HG03103 (cell line): Measurements from ENCODE around the gene CBY2.
"Not testable (repeated sequence)": the region's sequence is repeated elsewhere in the genome, so short reads cannot be mapped to it uniquely, and the experiment has no call there.

Experiments used
- ATAC-seq: cut with Tn5 transposase; IDR thresholded peaks from one replicate; pipeline ENCODE4 v1.9.1; 2021; ENCODE audit warnings: low read depth; ENCODE audit not compliant: unreplicated experiment

The CBY2 gene

DNA sequence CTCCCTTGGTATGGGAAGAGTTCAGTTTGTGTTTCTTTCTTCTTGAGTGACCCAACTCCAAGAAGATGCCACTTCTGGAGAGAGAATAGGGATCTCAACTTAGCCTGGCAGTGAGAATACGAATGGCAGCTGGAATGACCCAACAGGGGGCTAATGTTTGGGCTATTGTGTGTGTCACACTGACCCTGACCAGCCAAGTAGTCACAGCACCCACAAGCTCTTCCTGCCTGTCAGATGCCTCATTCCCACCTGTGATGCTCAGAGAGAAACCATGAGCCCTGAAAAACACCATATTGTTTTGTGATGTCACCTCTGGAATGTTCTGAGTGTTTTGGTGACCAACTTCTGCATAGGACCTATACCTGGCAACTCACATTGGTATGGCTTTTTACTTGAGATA lies at the start of gene CBY2:
TSS of gene CBY2 (plus strand) at position 233 of the 400 bp plus-strand sequence. CDS start at position 304, 71 bp downstream.
- no peak for ATAC-seq

DNA sequence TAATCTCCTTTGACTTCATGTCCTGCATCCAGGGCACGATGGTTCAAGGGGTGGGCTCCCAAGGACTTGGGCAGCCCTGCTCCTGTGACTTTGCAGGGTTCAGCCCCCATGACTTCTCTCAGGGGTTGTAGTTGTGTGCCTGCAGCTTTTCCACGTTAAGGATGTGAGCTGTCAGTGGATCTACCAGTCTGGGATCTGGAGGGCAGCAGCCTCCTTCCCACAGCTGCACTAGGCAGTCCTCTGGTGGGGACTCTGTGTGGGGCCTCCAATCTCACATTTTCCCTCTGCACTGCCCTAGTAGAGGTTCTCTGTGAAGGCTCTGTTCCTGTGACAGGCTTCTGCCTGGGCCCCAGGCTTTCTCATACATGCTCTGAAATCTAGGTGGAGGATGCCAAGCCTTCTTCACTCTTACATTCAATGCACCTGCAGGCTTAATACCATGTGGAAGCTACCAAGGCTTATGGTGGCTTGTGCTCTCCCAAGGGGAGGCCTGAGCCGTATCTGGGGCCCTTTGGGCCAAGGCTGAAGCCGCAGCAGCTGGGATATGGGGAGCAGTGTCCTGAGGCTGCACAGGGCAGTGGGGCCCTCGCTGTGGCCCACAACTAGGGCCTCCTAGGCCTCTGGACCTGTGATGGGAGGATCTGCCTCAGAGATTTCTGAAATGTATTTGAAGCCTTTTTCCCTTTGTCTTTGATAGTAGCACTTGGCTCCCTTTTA lies 47.3 kb upstream of the CBY2 start:
- no peak for ATAC-seq

DNA sequence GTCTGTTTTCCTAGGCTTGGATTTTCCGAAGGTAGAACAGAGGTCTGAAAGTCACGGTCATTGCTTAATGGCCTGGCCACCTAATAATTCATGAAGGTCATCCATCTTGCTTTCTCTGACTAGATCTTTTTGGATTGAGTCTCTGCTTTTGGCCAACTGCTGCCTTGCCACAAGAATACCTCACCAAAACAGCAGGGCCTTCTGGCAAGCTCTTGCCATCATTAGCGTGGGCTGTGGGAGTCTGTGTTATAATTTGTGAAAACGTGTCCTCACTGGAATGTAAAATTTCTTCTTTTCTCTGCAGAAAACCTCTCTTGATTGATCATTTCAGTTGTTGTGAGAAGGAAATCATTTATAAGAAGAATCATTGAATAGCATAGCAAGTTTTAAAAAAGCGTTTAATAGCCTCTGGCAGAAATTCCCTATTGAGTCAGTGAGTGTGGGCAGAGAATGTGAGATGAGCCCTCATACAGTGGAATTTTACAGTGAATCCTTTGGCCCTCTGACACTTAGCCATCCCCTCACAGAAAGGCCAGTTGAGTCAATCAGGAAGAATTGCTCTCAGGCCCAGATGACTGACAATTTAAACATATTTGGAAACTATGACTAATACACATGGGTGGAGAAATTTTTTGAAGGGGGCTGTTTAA lies 43.4 kb upstream of the CBY2 start:
- no peak for ATAC-seq

GRCh38 chr13:45659536-45659935 lies 42.6 kb upstream of the CBY2 start:
- no peak for ATAC-seq

GRCh38 chr13:45660458-45660857 lies 41.7 kb upstream of the CBY2 start:
- ATAC-seq = not testable (repeated sequence)

- ATAC-seq = no peak
Measured at GRCh38 chr13:45662162-45662561, 40.0 kb upstream of the CBY2 start.

DNA sequence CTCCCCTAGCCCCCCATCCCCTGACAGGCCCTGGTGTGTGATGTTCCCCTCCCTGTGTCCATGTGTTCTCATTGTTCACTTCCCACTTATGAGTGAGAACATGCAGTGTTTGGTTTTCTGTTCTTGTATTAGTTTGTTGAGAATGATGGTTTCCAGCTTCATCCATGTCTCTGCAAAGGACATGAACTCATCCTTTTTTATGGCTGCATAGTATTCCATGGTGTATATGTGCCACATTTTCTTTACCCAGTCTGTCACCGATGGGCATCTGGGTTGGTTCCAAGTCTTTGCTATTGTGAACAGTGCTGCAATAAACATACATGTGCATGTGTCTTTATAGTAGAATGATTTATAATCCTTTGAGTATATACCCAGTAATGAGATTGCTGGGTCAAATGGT lies 39.2 kb upstream of the CBY2 start:
- ATAC-seq = not testable (repeated sequence)

- not testable (repeated sequence) for ATAC-seq
Measured at GRCh38 chr13:45669626-45670025, 32.5 kb upstream of the CBY2 start.

GRCh38 chr13:45670189-45670885 lies 31.8 kb upstream of the CBY2 start:
- ATAC-seq = no peak

GRCh38 chr13:45674908-45675307 lies 27.2 kb upstream of the CBY2 start:
- ATAC-seq = no peak

GRCh38 chr13:45678282-45678681 lies 23.8 kb upstream of the CBY2 start:
- no peak for ATAC-seq

DNA sequence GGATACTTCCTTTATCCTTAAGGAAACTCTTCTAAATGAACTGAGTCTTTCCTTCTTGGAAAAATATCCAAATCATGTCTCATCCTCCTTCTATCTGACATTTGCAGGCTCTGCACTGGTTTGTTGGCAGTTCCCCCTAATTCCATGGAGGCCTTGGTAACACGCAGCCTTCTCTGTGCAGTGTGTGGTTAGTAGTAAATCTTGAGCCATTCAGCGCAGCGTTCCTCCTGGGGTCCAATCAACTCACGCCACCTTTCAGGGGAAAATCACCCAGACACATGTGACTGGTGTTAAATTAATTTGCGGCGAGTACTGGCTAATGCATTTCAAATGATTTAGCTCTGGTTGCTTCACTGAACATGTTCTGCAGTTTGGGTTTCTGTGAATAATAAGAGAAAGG lies 21.0 kb upstream of the CBY2 start:
- no peak for ATAC-seq

GRCh38 chr13:45682494-45683008 lies 19.6 kb upstream of the CBY2 start:
- ATAC-seq = no peak

DNA sequence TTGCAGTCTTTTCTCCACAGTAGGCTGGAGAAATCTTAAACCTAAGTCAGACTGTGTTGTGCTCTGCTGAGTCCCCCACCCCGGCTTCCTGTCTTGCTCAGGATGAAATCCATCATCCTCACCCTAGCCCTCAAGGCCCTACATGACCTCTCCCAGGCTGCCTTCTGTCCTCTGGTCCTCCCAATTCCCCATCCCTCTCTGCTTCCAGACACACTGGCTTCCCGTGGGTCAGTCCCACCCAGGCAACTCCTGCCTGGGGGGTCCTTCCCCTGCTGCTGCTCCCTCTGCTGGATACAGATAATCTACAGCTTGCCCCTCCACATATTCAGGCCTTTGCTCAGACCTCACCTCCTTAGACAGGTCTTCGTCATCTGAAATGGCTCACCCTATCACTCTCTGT lies 18.4 kb upstream of the CBY2 start:
- ATAC-seq = no peak

DNA sequence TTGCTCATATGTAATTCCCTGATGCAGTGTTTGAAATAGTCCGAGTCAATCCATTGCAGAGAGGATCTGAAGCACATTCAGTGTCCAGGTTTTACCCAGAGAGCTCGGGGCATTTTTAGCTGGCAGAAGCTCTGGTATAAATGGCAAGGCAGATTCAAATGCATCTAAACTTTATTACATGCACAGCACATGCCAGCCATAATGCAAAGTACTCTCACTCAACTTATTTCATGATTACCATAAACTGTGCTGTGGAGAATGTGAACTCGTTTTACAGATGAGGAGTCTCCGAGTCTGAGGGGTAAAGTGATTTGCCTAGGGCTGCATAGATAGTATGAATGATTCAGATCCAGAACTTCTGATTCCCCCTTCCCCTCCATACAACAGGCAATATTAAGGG lies 13.5 kb upstream of the CBY2 start:
- no peak for ATAC-seq

- no peak for ATAC-seq
Measured at GRCh38 chr13:45690636-45691035, 11.5 kb upstream of the CBY2 start.

DNA sequence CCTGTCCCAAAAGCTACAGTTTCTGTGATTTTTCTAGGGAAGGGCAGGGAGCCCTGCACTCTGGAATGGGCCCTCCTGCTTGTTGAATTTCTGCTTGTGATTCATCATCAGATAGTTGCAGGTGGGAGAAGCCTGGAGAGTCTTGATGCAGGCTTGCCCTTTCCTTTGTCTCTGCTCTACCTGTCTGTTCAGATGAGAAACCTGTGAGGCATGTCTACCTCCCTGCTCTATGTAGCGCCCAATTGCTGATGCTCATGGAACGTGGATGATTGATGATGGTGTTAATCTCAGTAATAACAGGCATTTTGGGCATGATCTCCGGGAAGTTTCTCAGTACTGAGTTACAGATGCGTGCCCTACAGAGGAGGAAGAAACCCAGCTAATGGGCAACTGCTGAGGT lies 10.9 kb upstream of the CBY2 start:
- ATAC-seq = no peak

GRCh38 chr13:45691667-45692066 lies 10.5 kb upstream of the CBY2 start:
- ATAC-seq = no peak

GRCh38 chr13:45695198-45695730 lies 6.9 kb upstream of the CBY2 start:
- peak; percentile 37 for ATAC-seq

DNA sequence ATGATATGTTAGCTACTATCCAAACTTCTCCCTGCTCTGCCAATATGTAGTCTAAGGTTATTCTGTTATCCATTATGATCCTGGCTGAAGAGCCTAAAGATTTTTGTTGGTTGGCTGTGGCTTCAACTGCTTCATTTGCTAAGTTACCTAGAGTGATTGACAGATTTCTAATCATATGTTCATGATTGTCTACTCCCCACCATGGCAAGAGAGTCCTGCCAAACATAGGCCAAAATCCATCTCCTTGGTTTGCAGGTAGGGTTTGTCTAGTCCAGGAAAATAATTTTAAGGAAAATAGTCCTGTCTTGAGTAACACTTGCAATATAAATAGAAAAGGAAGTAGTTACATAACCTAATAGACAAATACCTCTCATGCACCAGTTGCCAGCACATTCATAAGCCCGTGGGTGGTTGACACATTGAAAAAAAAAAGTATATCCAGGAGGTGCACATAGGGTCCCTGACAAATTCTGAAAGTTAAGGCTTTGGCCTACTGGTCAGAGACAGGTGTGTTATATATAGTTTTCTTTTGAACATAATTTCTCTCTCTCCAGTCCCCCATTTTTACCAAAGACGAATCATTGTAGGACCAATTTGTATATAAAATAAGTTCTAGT lies 5.4 kb upstream of the CBY2 start:
- peak; percentile 44 for ATAC-seq
